CD1c-positive myeloid dendritic cell (primary cell): ENCODE data around the gene EFCAB14.
"Not testable (repeated sequence)": the region's sequence is repeated elsewhere in the genome, so short reads cannot be mapped to it uniquely, and the experiment has no call there.

Experiments
- DNase-seq: peaks from one replicate; pipeline ENCODE4 v3.0.0-alpha.2; 2016; ENCODE audit errors: extremely low spot score

EFCAB14 gene

DNA sequence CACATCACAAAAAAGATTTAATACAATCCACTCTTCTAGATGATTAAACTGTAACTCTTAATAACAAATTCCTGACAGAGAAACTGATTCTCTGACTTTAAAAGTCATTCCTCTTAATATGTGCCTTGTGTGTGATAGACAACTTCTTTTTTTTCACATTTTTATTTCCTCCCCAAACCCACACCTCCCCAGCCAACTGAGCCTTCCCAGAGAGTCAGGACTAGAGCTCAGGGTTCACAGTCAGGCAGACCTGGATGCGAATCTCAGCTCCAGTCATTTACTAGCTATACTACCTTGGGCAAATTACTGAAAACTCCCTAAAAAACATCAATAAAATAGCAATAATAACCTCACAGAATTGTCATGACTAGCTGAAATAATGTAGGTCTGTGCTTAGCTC, 64.9 kb downstream of the EFCAB14 start:
- no peak for DNase-seq

DNA sequence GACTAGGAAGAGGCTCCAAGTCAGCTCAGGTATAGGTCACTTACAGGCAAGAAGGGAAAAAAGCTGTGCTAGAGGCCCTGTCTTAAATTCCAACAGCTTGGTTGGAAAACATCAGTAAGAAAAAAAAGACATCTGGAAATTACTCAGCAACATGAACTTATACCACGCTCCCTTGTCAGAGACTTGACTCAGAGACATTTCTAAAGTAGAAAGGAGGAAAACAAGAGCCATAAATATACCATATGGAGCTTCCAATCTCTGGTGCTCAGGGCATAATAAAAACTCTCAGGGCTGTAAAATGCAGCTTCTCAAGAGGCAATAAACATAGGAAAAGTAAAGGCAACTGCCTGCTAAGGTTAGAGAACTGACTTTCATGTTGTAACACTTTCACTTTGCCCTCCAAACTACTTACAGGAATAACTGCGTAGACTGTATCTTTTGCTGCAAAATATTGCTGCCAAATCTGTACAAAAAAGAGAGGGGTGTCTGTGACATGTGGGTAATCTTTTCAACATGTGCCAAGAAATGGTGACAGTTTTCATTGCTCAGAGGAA, 65.4 kb downstream of the EFCAB14 start:
- DNase-seq: no peak

DNA sequence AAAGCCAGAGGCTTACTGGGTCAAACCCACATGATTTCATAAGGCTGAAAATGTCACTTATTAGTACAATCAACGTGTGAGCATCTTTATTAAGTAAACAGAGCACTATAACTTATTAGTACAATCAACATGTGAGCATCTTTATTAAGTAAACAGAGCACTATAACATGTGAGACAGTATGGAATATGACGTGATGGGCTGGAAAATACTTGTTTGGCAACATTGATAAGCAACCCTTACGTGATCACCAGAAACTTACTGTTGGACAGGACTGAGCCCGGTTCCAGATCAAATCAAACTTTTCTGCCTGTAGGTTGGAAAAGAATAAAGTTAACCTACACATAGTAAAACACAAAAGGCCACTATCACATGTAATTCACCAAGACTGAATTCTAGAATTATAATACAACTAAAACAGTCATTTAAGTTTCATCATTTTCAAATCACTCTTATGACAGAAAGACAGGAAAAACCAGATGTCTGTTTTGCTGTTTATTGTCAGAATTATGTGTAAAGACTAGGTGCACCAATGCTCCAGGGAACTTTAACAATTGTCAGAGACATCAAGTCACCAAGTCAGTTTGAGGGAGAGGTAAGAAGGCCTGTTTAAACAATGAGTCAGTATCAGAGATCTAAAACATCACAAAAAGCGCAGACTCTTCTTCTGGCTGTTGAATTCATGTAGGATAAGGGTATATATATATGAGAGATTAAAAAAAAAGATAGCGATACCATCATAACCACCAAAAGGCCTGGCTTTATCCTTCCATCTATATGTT, 66.4 kb downstream of the EFCAB14 start:
- no peak for DNase-seq

DNA sequence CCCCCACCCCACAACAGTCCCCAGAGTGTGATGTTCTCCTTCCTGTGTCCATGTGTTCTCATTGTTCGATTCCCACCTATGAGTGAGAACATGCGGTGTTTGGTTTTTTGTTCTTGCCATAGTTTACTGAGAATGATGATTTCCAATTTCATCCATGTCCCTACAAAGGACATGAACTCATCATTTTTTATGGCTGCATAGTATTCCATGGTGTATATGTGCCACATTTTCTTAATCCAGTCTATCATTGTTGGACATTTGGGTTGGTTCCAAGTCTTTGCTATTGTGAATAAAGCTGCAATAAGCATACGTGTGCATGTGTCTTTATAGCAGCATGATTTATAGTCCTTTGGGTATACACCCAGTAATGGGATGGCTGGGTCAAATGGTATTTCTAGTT, 67.8 kb downstream of the EFCAB14 start:
- DNase-seq: not testable (repeated sequence)

DNA sequence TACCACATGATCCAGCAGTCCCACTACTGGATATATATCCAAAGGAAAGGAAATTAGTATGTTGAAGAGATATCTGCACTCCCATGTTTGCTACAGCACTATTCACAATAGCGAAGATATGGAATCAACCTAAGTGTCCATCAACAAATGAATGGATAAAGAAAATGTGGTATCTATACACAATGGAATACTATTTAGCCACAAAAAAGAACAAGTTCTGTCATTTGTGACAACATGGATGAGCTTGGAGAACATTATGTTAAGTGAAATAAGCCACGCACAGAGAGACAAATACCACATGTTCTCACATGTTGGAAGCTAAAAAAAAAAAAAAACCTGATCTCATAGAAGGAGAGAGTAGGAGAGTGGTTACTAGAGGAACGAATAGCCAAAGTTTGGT, 68.4 kb downstream of the EFCAB14 start:
- no peak for DNase-seq

DNA sequence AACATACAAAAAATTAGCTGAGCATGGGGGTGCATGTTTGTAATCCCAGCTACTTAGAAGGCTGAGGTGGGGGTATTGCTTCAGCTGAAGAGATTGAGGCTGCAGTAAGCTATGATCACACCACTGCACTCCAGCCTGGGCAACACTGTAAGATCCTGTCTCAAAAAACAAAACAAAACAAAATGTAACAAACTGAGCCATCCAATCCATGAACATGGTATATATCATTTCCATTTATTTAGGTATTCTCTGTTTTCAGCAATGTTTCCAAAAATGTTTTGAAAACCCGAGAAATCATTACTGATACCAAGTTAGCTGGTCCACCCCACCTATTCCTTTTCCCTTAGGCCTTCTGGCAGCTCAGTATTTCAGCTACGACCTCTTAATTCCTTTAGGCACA, 69.2 kb downstream of the EFCAB14 start:
- no peak for DNase-seq

DNA sequence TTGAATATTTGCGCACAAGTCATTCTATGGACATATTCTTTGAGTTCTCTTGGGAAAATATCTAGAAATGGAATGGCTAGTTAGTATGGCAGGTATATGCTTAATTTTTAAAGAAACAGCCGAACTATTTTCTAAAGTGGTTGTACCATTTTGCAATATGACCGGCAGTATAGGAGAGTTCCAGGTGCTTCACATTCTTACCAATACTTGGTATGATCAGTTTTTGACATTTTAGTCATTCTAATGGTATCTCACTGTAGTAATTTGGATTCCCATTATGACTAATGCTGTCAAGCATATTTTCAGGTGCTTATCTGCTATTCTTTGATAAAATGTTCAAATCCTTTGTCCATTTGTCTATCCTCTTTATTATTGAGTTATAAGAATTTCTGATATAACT, 71.3 kb downstream of the EFCAB14 start:
- DNase-seq: no peak

DNA sequence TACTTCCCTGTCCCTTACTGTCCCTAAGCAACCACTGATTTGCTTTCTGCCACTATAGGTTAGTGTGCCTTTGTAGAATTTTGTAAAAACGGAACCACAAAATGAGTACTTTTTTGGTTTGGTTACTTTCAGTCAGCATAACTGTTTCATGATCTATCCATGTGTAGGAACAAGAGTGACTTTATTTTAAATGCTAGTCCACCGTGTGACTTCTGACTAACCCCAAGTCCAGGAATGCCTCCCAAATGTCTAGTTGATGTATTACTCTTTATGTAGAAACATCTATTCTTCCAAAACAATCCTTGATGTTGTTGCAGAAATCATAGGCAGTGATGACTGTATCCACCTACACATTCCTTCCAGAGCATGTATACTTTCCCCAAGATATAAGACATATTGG, 72.1 kb downstream of the EFCAB14 start:
- DNase-seq: no peak

DNA sequence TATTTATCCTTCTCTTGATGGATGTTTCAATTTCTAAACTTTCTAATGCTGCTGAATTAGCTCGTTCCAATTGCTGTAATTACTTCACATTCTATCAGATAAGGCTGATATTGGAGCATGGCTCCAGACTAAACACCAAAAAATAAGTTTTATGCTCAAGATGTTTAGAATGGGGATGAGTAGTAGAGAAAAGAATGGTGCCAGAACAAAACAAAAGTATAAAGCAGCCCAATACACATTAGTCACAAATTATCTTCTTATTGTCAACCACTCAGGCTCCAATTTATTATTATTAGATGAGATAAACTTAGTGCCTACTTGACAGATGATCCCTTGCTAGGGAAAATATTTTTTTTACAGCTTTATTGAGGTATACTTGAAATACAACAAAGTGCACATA, 72.6 kb downstream of the EFCAB14 start:
- no peak for DNase-seq

DNA sequence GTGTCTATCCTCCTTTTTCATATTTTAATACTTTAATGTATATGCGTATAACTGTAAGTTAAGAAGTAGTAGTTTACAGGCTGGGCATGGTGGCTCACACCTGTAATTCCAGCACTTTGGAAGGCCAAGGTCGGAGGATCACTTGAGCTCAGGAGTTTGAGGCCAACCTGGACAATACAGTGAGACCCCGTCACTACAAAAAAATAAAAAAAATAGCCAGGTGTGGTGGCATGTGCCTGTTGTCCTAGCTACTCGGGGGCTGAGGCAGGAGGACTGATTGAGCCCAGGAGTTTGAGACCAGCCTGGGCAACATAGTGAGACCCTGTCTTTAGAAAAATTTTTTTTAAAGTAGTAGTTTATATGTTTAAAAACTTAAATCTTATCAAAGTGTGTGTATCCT, 73.1 kb downstream of the EFCAB14 start:
- no peak for DNase-seq

DNA sequence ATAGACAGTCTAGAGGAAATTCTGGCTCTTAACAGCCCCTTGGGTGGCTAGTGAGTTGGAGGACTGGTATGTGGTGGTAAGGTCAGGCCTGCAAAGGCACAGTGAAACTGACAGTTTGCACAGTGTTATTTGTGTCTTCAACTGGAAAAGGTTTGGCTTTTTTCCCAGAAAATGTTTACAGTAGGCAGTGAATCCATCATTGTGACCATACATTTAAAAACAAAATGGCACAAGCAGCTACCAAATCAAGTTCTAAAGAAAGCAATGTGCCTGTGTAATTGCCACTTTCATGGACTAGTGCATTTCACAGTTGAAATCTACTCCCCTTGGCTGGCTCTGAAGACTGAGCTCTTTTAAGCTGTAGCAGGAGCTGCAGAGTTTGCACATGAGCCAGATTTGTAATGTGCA, 75.5 kb downstream of the EFCAB14 start:
- no peak for DNase-seq

DNA sequence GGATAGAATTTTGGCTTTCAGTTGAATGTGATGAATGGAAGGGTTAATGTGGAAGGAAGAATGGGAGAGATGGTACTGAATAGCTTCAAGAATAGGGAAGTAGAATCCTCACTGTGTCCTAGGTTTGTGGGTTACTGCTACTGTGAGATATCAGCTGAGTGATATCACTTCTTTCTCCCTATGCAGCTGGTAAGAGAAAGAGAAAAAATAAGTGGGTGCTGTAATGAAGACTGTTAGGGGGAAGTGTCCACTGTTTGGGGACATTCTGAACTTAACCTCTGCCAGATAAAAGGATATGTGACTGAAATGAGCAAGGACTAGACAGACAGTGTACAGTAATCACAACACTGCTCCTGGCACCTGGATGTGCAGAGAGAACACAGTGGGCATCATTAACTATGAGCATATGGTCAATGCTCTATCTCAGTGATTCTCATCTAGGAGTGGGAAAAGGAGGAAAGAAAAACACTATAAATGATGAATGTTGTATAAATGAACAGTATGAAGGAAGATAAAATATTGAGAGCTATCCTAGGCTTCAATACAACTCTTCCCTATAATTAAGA, 76.7 kb downstream of the EFCAB14 start:
- peak; percentile 3 for DNase-seq

DNA sequence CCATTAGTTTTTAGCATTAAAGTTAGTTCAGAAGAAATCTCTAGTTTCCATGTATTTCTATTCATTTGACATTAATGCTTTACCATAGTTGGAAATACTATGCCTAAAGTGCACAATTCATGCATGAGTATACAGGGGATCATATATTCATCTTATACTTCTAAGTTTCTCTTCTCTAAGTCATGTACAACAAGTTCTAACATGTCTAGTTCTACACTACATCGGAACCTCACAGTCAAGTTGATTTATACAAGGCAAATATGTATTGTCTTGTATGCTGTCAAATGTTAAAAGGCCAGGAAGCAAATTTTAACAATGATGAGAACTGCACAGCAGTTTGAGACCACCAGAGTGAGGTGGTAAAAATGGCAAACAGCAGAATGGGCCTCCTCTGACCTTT, 79.4 kb downstream of the EFCAB14 start:
- DNase-seq: no peak

DNA sequence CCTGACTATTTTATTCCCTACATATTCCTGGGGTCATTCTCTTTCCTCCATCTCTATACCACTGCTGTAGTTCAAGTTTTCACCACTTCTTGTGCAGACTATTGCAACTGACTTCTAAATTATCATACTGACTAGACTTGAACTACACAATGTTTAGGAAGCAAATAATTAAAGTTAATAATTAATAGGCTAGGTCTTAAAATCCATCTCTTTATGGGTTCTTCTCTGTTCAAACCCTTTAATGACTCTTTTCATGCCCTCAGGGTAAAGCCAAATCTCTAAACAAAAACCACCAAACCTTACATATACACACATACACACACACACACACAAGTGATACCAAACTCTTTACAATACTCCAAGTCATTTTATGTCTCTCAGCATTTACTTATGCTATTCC, 80.0 kb downstream of the EFCAB14 start:
- DNase-seq: no peak

DNA sequence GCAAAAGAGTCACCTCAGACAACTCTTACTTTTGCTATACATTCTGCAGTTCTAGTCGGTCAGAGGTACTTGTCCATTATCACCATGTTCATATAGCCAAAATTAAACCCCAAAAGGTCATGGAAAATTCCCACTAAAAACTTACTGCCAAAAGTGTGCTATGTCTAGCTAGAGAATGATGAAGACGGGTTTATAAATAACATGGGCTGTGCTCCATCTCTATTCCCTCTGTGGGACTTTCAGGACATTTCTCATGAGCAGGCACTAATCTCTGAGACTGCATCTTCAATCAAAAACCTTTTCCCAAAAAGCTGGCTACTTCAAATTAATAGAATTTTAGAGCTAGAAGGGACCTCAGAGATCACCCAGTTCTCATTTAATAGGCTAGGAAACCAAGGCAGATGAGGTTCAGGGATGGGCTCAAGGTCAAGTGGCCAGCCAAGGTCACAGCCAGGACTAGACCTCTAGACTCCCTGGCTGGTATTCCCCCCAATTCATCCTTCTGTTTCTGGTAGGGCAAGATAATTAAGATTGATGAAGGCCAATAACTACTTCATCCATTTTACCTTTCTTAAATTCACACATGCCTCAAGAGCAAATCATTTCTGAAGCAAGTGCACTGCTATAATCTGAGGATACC, 81.3 kb downstream of the EFCAB14 start:
- no peak for DNase-seq

DNA sequence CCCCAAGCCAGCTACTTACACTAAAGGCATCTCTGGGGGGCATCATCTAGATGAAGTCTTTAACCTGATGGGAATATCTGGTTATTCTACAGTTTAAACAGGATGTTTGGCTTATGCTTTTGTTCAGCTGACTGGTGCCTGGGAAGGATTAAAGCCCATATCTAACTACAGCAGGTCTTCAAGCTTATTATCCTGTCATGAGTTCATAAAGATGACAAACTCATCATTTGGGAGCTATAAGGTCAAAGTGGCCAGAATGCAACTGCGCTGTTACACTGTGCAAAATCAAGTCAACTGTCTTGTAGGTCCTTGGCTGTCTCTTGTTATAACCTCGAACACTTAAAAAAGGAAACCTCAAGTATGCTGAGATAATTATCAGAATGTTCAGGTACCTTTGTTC, 83.7 kb downstream of the EFCAB14 start:
- no peak for DNase-seq

DNA sequence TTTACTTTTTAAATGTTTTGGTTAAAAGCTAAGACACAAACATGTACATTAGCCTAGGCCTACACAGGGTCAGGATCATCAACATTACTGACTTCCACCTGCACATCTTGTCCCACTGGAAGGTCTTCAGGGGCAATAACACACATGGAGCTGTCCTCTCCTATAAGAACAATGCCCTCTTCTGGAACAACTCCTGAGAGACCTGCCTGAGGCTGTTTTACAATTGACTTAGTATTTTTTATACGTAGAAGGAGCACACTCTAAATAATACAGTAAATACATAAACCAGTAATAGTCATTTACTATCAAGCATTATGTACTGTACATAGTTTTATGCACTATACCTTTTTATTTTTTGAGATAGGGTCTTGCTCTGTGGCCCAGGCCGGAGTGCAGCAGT, 88.2 kb downstream of the EFCAB14 start:
- DNase-seq: no peak
